Glutamatergic neuron (in vitro differentiated cells): Measurements from ENCODE around the gene NOX3. TPM values are rescaled to one million over a fixed set of nuclear protein-coding genes. Genes with fewer than 3 reads are reported as not detected.
"Not testable (repeated sequence)": the region's sequence is repeated elsewhere in the genome, so short reads cannot be mapped to it uniquely, and the experiment has no call there.

Source experiments
- DNase-seq: peaks from one replicate; pipeline ENCODE4 v3.0.0; 2022
- H3K27ac Mint-ChIP-seq: one replicate; pipeline ENCODE4 v1.8.0; 2020; ENCODE audit warnings: mild to moderate bottlenecking, mixed read lengths, inconsistent platforms; ENCODE audit not compliant: unreplicated experiment
- H3K27me3 Mint-ChIP-seq: one replicate; pipeline ENCODE4 v1.8.0; 2020; ENCODE audit warnings: mild to moderate bottlenecking, moderate library complexity, mixed read lengths, inconsistent platforms; ENCODE audit not compliant: unreplicated experiment
- H3K36me3 Mint-ChIP-seq: one replicate; pipeline ENCODE4 v1.8.0; 2020; ENCODE audit warnings: mild to moderate bottlenecking, mixed read lengths, inconsistent platforms; ENCODE audit not compliant: unreplicated experiment
- H3K4me1 Mint-ChIP-seq: one replicate; pipeline ENCODE4 v1.8.0; 2020; ENCODE audit warnings: mild to moderate bottlenecking, low read depth, mixed read lengths, inconsistent platforms; ENCODE audit not compliant: unreplicated experiment
- H3K4me3 Mint-ChIP-seq: one replicate; pipeline ENCODE4 v1.8.0; 2020; ENCODE audit warnings: mild to moderate bottlenecking, mixed read lengths, inconsistent platforms; ENCODE audit not compliant: unreplicated experiment
- H3K9me3 Mint-ChIP-seq: one replicate; pipeline ENCODE4 v1.8.0; 2020; ENCODE audit warnings: mild to moderate bottlenecking, moderate library complexity, mixed read lengths, inconsistent platforms; ENCODE audit not compliant: unreplicated experiment
- CTCF ChIP-seq: fragments of 200-600 bp; sonication (generic); IDR thresholded peaks from one replicate; pipeline ENCODE4 v1.5.0; 2021; ENCODE audit not compliant: partially characterized antibody, unreplicated experiment
- total RNA-seq: library from RNA; stranded (reverse); fragmentation: NEBNext Ultra II Directional; extraction: Animal tissue kit (Norgen Biotek cat#: 25700); gene quantifications from one replicate; pipeline ENCODE4 v1.2.1, GENCODE V29; 2021; ENCODE audit not compliant: unreplicated experiment

The NOX3 gene
- total RNA-seq, 1 donor from 2014 or later, result not detected

GRCh38 chr6:155492061-155492735 is 36.6 kb upstream of the NOX3 start:
- Mint-ChIP-seq H3K27ac (no peak overlapping the region), H3K9me3 (no peaks in the 10 kb centered on the region)

GRCh38 chr6:155491421-155491820 is 35.8 kb upstream of the NOX3 start:
- H3K4me1 Mint-ChIP-seq, result peaks cover 4% of the 10 kb centered on the region
- DNase-seq, result no peak
- no peak overlapping the region for H3K4me3 Mint-ChIP-seq
- no peak overlapping the region for H3K27ac Mint-ChIP-seq
- H3K27me3 Mint-ChIP-seq, result no peaks in the 10 kb centered on the region
- no peak for TF ChIP-seq CTCF
- H3K9me3 Mint-ChIP-seq, result no peaks in the 10 kb centered on the region
- H3K36me3 Mint-ChIP-seq, result peaks cover 5% of the 10 kb centered on the region

More at GRCh38 chr6:155492061-155492735, 36.6 kb upstream of the NOX3 start:
- H3K4me1 Mint-ChIP-seq, result peaks cover 4% of the 10 kb centered on the region
- H3K4me3 Mint-ChIP-seq, result no peak overlapping the region
- H3K36me3 Mint-ChIP-seq, result peaks cover 5% of the 10 kb centered on the region
- no peak for TF ChIP-seq CTCF
- DNase-seq, result no peak
- no peaks in the 10 kb centered on the region for H3K27me3 Mint-ChIP-seq

GRCh38 chr6:155488197-155488596 is 32.6 kb upstream of the NOX3 start:
- H3K9me3 Mint-ChIP-seq, H3K27ac Mint-ChIP-seq, DNase-seq: not testable (repeated sequence)

GRCh38 chr6:155487371-155488130 is 31.9 kb upstream of the NOX3 start:
- no peak for DNase-seq
- TF ChIP-seq CTCF, result no peak
- H3K27me3 Mint-ChIP-seq, result no peaks in the 10 kb centered on the region
- no peak overlapping the region for H3K27ac Mint-ChIP-seq
- H3K4me1 Mint-ChIP-seq, result no peaks in the 10 kb centered on the region
- H3K9me3 Mint-ChIP-seq, result no peaks in the 10 kb centered on the region
- H3K36me3 Mint-ChIP-seq, result peaks cover 3% of the 10 kb centered on the region
- no peak overlapping the region for H3K4me3 Mint-ChIP-seq

More at GRCh38 chr6:155488197-155488596, 32.6 kb upstream of the NOX3 start:
- not testable (repeated sequence) for H3K27me3 Mint-ChIP-seq, H3K4me3 Mint-ChIP-seq, H3K4me1 Mint-ChIP-seq, H3K36me3 Mint-ChIP-seq

GRCh38 chr6:155486721-155487294 is 31.2 kb upstream of the NOX3 start:
- Mint-ChIP-seq H3K27me3 (no peaks in the 10 kb centered on the region), H3K9me3 (no peaks in the 10 kb centered on the region), H3K4me1 (no peaks in the 10 kb centered on the region), H3K36me3 (no peaks in the 10 kb centered on the region), H3K4me3 (no peak overlapping the region), H3K27ac (no peak overlapping the region)
- DNase-seq, result no peak
- TF ChIP-seq CTCF, result no peak
